Measurements from ENCODE around the gene CD163L1. TPM values are rescaled to one million over a fixed set of nuclear protein-coding genes. Genes with fewer than 3 reads are reported as not detected.

The CD163L1 gene
- total and polyA plus RNA-seq, 2 of the 8 experiments (the other 6 are each of a cell fraction or from before 2014, with no cell fraction given) = 0.11 to 0.22 TPM

GRCh38 chr12:7351177-7351576 lies 92.8 kb downstream of the CD163L1 start:
- FAIRE-seq = no peak
- CTCF ChIA-PET (ENCODE audit: partially characterized antibody) = interaction anchor here (0.6 kb wide), 2 partner anchors 89 to 745 kb away, joined by 3 to 4 read pairs; no protein-coding TSS in a partner anchor
- POLR2A ChIA-PET (ENCODE audit: partially characterized antibody) = no interaction called here

More at GRCh38 chr12:7351177-7351576, 92.8 kb downstream of the CD163L1 start:
- no peak overlapping the region for H3K18ac ChIP-seq (ENCODE audit: extremely low read depth, low read length)
- H2AK5ac ChIP-seq (ENCODE audit: low read depth, low read length) = no peak overlapping the region
- TF ChIP-seq SAP30 (IDR thresholded peaks at IDR 0.05; ENCODE audit: insufficient read depth, insufficient replicate concordance, low read length) (no peak), TAF7 (optimal IDR thresholded peaks at IDR 0.05; ENCODE audit: borderline replicate concordance, low read depth, low read length) (no peak), HDAC6 (IDR thresholded peaks at IDR 0.05; ENCODE audit: low read depth, low read length) (no peak), POLR2AphosphoS5 (IDR thresholded peaks at IDR 0.05; ENCODE audit: low read depth, low read length) (no peak), RNF2 (IDR thresholded peaks at IDR 0.05; ENCODE audit: borderline replicate concordance, low read depth, low read length, missing control alignments, poor library complexity, severe bottlenecking) (no peak)
- H3K4me2 ChIP-seq (ENCODE audit: insufficient read depth in 1 of 2, low read depth in 2 of 2, low read length in 2 of 2) = no peak overlapping the region
- H4K5ac ChIP-seq (ENCODE audit: insufficient read length, low read depth, low read length) = no peak overlapping the region
- no peak overlapping the region for H3K4ac ChIP-seq (replicated peaks; ENCODE audit: insufficient read length, low read depth, low read length)
- H3K14ac ChIP-seq (ENCODE audit: insufficient read length) = no peak overlapping the region
- no peak overlapping the region for H2BK20ac ChIP-seq (ENCODE audit: low read length)
- H3K27me3 ChIP-seq (replicated peaks in 1 of 4; ENCODE audit: control insufficient read depth in 3 of 4, extremely low read depth in 1 of 4, insufficient read depth in 3 of 4, low read length in 3 of 4) = no peaks in the 10 kb centered on the region
- no peak overlapping the region for H2BK12ac ChIP-seq (ENCODE audit: low read depth, low read length)
- no peak overlapping the region for H3K23ac ChIP-seq (ENCODE audit: insufficient read length)
- H2BK120ac ChIP-seq (replicated peaks; ENCODE audit: low read depth, low read length) = no peak overlapping the region
- no peak overlapping the region for H3K9ac ChIP-seq (replicated peaks in 1 of 4; ENCODE audit: extremely low read depth in 1 of 4, low read depth in 3 of 4, low read length in 3 of 4)
- peak overlapping the region; percentile 15; the same call in 1 of the 2 replicates for H2AFZ ChIP-seq (ENCODE audit: low read length)
- no peaks in the 10 kb centered on the region for H3K36me3 ChIP-seq (ENCODE audit: control insufficient read depth in 2 of 4, insufficient read depth in 4 of 4, low read length in 3 of 4)
- no peaks in the 10 kb centered on the region for H3K79me2 ChIP-seq (ENCODE audit: control insufficient read depth in 1 of 2, insufficient read depth in 2 of 2, low read length in 2 of 2)
- no peak overlapping the region for H3K56ac ChIP-seq (replicated peaks; ENCODE audit: insufficient read length, low read depth, low read length)
- H3K4me1 ChIP-seq (replicated peaks in 1 of 4; ENCODE audit: control insufficient read depth in 3 of 4, insufficient read depth in 4 of 4, low read length in 3 of 4) = no peaks in the 10 kb centered on the region
- no peak overlapping the region for H3K27ac ChIP-seq (ENCODE audit: low read depth, low read length)
- no peaks in the 10 kb centered on the region for H3K23me2 ChIP-seq (ENCODE audit: low read depth, low read length)
- H3K9me3 ChIP-seq (ENCODE audit: insufficient read depth in 2 of 2, low read depth in 1 of 2, low read length in 1 of 2) = peaks cover 0 to 3% of the 10 kb centered on the region in 2 experiments; a peak in 1 of 4 replicates
- DNase-seq (ENCODE audit: low read depth in 1 of 2, low spot score in 2 of 2) = no peak
- H3K79me1 ChIP-seq (ENCODE audit: low read depth, low read length) = no peaks in the 10 kb centered on the region
- 73% methylated on average over 2 of the region's 2 CpGs; no CpG with 5 or more reads in 1 of the 2 experiments for WGBS, 2 experiments (ENCODE audit: extremely low coverage in 1 of 2, insufficient coverage in 1 of 2, insufficient read length in 1 of 2, insufficient replicate concordance in 2 of 2, low coverage in 1 of 2, low lambda C conversion rate in 2 of 2, missing lambda C conversion rate in 1 of 2)
- H2BK15ac ChIP-seq (ENCODE audit: low read length) = no peak overlapping the region
- no peak overlapping the region for H4K8ac ChIP-seq (ENCODE audit: extremely low read depth, insufficient read depth, low read length)
- no peak overlapping the region for H4K91ac ChIP-seq (replicated peaks; ENCODE audit: insufficient read length, low read length)
- H4K20me1 ChIP-seq (replicated peaks in 1 of 2; ENCODE audit: control insufficient read depth in 1 of 2, insufficient read depth in 2 of 2, low read length in 2 of 2) = no peaks in the 10 kb centered on the region
- no peak overlapping the region for H3K4me3 ChIP-seq (ENCODE audit: extremely low read depth in 1 of 4, insufficient read depth in 2 of 4, low read depth in 3 of 4, low read length in 4 of 4)
- no peak overlapping the region for H2BK5ac ChIP-seq (ENCODE audit: low read depth, low read length)
